Measurements from ENCODE around the gene SSC4D.
"Not testable (repeated sequence)": the region's sequence is repeated elsewhere in the genome, so short reads cannot be mapped to it uniquely, and the experiment has no call there.

The SSC4D gene

DNA sequence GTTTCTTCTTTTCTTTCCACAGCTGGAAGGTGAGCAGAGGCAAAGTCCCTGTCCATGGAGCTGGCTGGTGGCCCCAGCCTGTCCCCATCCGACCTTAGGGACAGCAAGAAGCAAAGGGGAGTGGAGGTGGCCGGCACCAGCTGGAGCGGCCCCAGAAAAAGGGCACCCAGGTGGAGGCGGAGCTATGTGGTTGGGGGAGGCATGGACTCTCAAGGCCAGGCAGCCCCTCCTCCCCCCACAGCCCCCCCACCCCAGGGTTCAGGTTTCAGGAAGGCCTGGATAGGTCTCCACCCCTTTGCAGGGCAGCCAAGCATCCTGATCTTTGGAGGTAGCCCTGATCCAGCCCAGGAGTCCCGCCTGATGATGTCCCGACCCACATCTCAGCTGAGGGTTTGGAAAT, at the start of gene SSC4D:
Gene SSC4D, minus strand, starts transcription at position 161 of the 400 bp plus-strand sequence. CDS start 5,258 bp downstream, outside the sequence.
- DNase-seq: peak; percentile 18

DNA sequence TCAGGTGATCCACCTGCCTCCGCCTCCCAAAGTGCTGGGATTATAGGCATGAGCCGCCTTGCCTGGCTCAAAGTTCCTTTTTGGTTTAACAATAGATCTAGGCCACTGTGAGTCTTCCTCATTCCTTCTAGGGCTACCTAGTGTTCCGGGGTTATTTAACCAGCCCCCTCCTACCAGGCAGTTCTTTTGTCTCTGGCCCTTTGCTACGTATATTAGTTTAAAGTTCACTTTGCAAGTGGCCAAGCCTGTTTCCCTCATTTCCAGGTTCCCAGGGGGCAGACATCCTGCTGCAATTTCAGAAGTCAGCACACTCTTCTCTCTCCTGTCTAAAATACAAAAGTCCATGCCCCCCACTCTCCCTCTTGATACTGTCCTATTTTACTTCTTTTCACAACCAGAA, 49.0 kb upstream of the SSC4D start:
- DNase-seq: not testable (repeated sequence)

DNA sequence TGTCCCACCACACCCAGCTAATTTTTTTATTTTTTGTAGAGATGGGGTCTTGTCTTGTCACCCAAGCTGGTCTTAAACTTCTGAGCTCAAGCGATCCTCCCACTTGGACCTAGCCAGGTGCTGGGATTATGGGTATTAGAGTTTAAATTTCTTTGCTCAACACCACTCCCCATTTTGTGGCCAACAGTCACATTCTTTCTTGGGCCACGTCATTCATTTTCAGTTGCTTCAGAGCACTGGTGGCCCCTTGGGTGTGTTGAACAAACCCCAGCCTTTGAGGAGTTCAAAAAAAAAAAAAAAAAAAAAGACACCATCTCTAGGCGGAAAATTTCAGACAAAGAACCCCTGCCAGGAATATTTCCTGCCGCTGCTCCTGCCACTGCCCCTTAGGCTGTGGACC, 47.5 kb upstream of the SSC4D start:
- DNase-seq: not testable (repeated sequence)

DNA sequence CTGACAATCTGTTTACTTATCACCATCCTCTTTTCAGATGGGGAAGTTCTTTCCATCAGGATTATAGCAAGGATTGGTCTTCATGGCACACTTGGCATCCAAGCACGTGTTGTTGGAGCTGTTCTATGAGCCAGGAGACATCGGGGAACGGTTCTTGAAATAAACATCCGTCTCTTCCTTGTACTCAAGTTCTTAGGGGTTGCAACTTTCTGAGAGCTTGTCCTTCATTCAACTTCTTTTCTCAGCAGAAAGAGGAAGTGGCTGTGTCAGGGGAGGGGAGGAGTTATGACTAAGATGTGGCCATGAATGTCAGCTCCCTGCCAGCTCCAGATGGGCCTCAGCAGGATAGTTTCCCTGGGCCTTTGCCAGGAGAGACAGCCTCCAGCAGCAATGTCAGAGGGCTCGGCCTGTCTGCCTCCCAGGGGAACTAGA, 36.1 kb upstream of the SSC4D start:
- DNase-seq: peak; percentile 8

DNA sequence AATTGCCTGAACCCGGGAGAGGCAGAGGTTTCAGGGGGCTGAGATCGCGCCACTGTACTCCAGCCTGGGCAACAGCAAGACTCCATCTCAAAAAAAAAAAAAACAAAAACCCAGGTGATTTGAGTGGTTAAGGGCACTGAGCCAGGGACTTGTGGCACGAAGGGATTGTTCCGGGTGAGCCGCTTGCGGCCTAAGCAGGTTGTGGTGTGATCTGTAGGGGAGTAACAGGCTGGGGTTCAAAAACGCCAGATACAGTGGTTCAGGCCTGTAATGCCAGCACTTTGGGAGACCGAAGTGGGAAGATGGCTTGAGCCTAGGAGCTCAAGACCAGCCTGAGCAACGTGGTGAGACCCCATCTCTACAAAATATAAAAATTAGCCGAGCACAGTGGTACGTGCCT, 34.3 kb upstream of the SSC4D start:
- DNase-seq: not testable (repeated sequence)

DNA sequence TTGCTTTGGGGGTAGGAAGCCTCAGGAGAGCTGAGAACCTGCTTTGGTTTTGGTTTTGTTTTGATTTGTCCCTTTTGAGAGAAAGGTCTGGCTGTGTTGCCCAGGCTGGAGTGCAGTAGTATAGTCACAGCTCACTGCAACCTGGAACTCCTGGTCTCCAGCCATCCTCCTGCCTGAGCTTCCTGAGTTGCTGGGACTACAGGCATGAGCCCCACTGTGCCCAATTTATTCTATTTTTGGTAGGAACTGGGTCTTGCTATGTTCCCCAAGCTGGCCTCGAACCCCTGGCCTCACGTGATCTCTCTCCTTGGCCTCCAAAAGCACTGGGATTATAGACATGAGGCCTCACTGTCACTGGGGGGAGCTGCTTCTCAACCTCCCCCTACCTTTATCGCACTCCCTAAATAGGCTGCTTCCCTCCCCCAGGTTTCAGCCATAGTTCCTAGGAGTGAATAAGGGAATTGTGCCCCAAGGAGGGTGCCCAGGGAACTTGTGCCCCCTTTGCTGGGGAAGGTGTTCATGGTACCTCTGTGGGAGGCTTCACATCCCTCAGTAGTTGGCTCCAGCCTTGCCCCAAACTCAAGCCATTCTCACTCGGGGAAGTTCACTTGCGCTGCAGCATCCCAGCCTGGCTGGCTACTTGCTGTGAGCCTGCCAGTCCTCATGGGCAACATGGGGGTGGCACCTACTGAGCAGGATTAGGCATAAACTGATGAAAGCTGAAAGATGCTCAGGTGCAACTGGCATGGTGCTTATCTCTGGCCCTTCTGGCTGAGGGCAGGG, 33.4 kb upstream of the SSC4D start:
- not testable (repeated sequence) for DNase-seq

DNA sequence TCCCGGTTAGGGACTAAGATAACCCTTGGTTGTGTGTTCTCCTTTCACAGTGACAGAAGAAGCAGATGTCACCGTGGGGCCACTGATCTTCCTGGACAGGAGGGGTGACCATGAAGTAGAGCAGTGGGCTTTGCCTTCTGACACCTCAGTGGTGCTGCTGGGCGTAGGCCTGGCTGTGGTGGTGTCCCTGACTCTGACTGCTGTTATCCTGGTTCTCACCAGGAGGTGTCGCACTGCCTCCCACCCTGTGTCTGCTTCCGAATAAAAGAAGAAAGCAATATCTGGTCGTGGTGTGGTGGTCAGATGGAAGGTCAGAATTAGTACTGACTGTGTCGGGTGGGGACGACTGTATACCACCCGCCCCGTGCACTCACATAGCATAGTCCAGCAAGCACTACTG, 32.3 kb upstream of the SSC4D start:
- DNase-seq: not testable (repeated sequence)

DNA sequence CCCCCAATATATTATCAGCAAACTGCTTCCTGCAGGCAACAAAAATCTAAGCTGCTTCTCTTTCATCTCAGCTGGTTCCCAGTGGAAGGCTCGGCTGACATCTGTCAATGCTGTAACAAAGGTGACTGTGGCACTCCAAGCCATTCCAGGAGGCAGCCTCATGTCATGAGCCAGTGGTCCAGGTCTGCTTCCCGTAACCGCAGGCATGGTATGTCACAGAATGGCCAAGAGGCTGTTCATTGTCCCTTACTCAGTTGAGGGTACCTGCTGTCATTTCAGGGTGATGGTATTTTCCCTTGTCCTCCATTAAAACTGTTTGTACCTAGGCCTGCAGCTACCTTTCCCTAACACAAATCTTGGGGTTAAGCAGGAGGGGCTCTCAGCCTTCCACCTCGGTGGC, 30.9 kb upstream of the SSC4D start:
- DNase-seq: not testable (repeated sequence)

DNA sequence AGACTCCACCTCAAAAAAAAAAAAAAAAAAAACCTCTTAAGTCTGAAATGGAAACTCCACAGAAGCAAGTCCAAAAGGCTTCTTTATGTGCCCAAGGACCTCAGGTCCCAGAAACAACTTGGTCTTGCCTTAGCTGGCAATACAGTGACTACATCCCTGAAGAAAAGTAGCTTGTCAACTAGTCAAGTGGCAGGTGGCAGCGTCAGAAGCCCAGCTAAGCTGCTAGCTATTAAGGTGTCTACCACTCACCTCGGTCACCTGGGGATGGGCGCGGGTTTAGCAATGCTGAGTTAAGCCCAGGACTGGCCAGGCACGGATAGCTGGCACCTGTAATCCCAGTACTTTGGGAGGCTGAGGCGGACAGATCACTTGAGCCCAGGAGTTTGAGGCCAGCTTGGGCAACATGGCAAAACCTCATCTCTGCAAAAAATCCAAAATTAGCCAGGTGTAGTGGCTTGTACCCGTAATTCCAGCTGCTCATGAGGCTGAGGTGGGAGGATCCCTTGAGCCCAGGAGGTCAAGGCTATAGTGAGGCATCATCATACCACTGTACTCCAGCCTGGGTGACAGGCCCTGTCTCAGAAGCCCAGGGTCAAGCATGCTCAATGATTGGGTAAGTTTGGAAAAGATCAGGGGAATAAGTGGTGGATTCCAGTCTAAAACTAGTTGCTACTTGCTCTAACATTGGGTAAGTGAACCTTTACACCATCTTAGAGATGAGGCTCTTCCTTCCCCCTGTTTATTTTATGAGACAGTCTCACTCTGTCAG, 29.8 kb upstream of the SSC4D start:
- not testable (repeated sequence) for DNase-seq

DNA sequence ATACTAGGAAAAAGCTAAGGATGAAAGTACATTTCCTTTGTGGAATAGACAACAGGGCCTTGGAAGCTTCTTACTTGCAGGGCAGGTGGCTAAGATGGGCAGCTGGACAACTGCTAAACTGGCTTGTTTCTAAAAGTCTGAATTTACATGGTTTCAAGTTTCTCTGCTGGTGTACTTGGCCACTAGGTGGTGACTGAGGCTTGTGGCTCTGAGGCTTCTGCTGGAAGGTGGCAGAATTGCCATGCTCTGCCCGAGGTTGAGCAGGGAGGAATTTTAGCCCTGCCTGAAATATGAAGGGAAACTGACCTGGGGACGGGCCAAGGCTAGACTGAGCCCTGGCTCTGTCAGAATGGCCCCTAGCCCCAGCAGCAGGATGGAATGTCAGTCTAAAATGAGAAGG, 28.4 kb upstream of the SSC4D start:
- DNase-seq: peak; percentile 81

DNA sequence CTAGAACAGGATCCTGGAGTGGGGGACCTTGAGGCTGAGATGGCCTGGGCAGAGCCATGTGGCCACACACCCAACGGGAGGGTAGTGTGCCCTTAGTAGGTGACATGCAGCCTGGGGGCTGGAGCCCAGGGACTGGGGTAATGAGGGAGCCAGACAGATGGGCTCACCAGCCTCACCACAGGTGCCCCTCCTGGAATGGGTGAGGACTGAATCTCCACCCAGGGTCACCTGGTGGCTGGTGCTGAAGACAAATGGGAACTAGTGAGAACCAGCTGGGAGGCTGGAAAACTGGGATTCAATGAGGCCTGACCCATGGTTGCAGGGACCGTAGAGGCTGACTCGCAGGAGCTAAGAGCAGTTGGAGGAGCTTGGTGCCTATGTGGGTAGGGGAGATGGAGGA, 21.3 kb upstream of the SSC4D start:
- no peak for DNase-seq

DNA sequence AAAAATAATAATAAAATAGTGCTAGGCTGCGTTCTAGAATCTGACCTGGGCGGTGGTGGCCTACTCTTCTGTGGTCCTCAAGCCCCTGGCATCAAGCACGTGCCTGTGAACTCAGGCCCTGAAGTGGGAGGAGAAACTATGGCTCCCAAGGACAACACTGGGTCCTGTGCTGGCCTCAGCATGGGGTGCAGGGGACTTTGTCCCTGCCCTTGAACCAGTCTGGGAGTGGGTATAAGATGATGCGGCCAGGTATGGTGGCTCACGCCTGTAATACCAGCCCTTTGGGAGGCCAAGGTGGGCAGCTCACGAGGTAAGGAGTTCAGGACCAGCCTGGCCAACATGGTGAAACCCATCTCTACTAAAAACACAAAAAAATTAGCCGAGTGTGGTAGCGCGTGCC, 20.7 kb upstream of the SSC4D start:
- DNase-seq: no peak

DNA sequence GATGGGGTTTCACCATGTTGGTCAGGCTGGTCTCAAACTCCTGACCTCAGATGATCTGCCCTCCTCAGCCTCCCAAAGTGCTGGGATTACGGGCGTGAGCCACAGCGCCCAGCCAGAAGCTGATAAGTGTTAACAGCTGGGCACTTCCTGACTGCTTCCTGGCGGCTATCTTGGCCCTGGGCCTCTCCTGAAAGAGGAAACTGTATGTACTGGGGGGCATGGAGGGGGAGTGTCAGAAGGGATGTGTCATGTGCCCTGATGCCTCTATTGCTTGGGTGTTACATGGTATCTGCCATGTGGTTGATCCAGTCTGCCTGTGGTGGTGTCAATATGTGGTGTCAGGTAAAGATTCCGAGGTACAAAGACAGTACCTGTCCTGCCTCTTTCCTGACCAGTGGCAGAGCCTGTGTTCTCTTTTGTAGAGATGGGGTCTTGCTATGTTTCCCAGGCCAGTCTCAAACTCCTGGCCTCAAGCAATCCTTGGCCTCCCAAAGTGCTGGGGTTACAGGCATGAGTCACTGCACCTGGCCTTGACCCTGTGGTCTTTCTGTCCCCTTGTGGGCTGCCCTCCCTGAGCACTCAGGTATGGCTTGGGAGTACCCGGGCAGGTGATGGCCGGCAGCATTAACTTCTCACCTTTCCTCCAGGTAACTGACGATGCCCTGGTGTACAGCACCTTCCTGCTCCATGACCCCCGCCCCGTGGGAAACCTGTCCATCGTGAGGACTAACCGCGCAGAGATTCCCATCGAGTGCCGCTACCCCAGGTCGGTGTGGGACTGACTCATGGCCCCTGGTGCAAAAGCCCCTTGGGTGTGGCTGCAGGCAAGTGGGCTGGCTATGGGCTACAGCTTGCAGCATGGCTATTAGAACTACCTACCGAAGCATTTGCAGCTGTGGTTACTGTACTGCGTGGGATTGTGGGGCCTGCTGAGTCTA, 19.6 kb upstream of the SSC4D start:
- no peak for DNase-seq

DNA sequence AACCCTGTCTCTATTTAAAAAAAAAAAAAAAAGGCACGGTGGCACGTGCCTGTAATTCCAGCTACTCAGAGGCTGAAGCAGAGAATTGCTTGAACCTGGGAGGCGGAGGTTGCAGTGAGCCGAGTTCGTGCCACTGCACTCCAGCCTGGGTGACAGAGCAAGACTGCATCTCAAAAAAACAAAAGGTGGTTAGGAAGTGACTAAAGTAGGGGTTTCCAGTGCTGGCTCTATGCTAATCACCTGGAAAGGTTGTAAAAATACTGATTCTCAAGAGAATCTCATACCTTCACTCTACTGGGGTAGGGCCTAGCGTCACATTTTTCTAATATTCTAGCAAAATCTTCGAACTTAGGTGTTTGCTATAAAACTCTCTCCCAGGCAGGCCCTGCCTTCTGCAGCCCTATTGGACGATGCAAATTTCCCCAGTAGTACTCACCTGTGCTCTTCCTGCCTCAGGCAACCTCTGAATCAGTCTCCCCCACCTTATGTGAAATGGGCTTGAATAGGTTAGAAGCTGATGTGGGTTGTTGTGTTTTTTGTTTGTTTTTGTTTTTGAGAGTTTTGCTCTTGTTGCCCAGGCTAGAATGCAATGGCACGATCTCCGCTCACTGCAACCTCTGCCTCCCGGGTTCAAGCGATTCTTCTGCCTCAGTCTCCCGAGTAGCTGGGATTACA, 18.8 kb upstream of the SSC4D start:
- DNase-seq: no peak

DNA sequence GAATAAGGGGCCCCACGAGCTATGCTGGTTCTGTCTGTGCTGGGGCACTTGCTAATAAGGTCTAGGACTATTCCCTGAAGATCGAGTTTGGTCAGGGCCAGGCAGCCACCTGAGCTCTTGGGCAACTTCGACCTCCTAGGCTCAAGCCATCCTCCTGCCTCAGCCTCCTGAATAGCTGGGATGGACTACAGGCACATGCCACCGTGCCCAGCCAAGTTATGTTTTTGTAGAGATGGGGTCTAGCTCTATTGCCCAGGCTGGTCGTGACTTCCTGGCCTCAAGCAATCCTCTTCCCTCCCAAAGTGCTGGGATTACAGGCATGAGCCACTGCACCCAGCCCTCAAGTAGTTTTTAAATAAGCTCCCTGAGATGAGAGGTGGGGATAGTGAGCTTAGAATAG, 18.1 kb upstream of the SSC4D start:
- DNase-seq: no peak

DNA sequence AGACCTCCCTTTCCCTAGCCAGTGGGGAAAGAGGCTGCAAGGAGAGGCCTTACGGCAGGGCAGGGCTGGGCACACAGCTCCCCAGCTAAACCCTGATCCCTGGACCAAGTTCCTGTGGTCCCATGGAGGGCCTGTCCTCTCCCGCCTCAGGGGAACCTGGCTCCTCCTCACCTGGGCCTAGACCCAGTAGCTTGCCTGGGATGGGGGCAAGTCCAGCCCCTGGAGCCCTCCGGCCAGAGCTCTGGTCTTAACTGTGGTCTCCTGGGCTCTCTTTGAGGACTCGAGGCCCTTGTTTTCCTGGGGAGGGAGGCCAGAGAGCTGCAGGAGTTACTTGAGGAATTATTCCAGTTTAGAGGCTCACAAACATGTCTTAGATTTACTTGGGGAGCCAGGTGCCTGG, 16.7 kb upstream of the SSC4D start:
- no peak for DNase-seq

DNA sequence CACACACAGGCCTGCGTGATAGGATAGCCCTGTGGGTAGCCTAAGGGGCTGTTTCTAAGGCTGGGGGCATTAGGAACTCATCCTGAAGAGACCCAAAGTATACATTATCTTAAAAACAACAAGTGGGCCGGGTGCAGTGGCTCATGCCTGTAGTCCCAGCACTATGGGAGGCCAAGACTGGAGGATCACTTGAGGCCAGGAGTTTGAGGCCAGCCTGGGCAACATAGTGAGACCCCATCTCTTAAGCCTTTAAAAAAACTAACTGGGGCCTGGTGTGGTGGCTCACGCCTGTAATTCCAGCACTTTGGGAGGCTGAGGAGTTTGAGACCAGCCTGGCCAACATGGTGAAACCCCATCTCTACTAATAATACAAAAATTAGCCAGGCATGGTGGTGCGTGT, 16.1 kb upstream of the SSC4D start:
- not testable (repeated sequence) for DNase-seq

DNA sequence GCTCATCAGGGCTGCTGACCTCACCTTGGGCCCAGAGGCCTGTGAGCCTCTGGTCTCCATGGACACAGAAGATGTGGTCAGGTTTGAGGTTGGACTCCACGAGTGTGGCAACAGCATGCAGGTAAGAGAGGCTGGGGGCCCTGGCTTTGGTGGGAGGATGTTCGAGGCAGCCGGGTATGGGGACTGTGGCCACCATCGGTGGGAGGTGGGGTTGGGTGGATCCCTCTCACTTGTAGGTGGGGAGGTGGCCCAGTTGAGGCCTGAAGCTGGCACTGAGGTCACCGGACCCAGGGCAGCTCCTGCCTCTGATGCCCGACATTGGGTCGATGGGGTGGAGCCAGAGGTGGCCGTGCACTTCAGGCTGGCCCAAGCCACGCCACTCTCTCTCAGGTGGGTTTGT, 15.7 kb upstream of the SSC4D start:
- DNase-seq: no peak

DNA sequence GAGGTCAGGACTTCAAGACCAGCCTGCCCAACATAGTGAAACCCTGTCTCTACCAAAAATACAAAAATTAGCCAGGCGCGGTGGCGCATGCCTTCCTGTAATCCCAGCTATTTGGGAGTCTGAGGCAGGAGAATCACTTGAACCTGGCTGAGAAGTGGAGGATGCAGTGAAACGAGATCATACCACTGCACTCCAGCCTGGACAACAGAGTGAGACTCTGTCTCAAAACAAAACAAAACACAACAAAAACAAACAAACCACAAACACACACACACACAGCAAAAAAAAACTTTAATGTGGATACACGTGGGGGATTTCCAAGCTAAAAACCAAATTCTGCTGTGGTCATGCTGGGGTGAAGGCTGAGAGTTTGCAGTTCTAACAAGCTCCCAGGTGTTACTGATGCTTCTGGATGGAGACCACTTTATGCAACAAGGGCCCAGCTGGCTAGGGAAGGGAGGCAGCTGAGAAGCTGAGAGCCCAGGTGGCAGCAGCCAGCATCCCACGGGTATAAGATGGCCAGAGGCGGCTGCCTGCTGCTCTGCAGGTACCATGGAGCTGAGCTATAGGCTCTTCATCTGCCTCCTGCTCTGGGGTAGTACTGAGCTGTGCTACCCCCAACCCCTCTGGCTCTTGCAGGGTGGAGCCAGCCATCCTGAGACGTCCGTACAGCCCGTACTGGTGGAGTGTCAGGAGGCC, 15.1 kb upstream of the SSC4D start, which contains the start of gene ZP3:
Gene ZP3, plus strand, starts transcription at position 538 of the 699 bp plus-strand sequence. Its CDS starts 15 bp downstream, at position 553.
- no peak for DNase-seq

DNA sequence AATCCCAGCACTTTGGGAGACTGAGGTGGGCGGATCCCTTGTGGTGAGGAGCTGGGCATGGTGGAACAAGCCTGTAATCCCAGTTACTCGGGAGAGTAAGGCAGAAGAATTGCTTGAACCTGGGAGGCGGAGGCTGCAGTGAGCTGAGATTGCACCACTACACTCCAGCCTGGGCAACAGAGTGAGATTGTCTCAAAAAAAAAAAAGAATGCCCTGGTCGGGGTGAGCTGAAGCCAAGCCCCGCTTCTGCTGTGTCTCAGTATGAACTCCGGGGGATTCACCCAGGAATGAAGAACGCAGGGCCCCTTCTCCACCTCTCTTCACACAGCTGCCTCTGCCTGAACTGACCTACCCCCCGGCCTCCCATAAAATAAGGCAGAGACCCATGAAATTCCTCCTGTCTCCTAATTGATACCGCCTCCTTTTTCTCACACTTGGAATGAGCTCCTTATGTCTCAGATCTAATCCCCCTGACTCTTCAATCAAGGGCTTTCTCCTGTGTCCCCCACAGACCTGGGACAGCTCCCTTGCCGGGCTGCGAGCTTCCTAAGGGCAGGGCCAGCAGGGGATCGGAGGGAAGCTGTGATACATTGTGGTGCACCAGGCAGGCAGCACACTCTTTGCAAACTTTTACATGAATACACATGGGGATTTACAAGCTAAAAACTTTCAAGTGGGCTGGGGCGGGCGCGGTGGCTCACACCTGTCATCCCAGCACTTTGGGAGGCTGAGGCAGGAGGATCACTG, 14.3 kb upstream of the SSC4D start:
- peak; percentile 26 for DNase-seq

DNA sequence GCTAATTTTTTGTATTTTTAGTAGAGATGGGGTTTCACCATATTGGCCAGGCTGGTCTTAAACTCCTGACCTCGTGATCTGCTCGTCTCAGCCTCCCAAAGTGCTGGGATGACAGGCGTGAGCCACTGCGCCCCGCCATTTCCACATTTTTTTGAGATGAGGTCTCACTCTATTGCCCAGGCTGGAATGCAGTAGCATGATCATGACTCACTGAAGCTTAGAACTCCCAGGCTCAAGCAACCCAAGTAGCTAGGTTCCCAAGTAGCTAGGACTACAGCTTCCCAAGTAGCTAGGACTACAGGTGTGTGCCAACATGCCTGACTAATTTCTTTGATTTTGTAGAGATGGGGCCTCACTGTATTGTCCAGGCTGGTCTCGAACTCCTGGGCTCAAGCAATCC, 11.6 kb upstream of the SSC4D start:
- DNase-seq: not testable (repeated sequence)
